ENCODE data around the gene NFKBIE. TPM values are rescaled to one million over a fixed set of nuclear protein-coding genes. Genes with fewer than 3 reads are reported as not detected.
A peak's percentile ranks its signal among the peaks of the same experiment; 100 is the strongest.

Gene NFKBIE
- total RNA-seq, 1 donor from 2014 or later = 10.4 TPM

- DNase-seq = no peak
- intact Hi-C loops (cut with DNase I) = no loop called here
- no peaks in the 10 kb centered on the region for H3K36me3 ChIP-seq
- no peaks in the 10 kb centered on the region for H3K9me3 ChIP-seq
- peaks cover 77% of the 10 kb centered on the region for H3K4me1 ChIP-seq
- peak overlapping the region; percentile 80 for H3K27ac ChIP-seq
- TF ChIP-seq CTCF (IDR thresholded peaks at IDR 0.05) = no peak
- H3K4me3 ChIP-seq = peak overlapping the region; percentile 80
- no peak for ATAC-seq
- no peaks in the 10 kb centered on the region for H3K27me3 ChIP-seq (ENCODE audit: low read depth)
Measured at GRCh38 chr6:44222486-44223318, 42.6 kb downstream of the NFKBIE start.

GRCh38 chr6:44221961-44222335 is 43.4 kb downstream of the NFKBIE start:
- H3K27ac ChIP-seq = peak overlapping the region; percentile 80
- H3K4me3 ChIP-seq = peak overlapping the region; percentile 11
- H3K4me1 ChIP-seq = peaks cover 85% of the 10 kb centered on the region

DNA sequence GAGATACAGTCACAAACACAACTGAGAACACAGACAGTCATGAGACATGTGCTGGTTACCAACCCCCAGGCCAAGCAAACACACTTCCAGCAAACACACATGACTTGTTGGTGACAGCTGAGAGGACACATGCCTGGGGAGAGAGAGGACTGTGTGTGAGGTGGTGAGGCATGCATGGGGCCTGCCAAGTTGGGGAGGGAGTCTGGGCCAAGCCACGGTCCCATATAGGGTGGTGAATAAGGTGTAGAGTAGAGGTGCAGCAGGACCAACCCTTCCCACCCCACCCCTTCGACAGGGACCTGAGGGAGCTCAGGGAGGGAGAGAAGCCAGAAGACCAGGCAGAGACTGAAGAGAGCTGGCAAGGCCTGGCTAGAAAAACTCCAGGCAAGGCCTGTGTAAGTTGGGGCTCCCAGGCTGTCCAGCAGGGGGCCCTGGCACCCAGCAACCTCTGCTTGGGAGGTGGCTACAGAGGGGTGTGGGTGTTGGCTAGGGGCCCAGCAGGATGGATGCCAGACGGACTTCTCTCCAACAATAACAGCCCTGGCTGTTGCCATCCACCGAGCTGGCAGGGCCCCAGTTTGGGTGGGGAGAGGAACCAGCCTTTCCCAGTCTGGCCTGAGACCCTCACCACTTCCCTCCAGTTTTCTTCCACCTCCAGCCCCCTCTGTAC is 43.9 kb downstream of the NFKBIE start:
- intact Hi-C loops (cut with DNase I) = no loop called here
- peaks cover 86% of the 10 kb centered on the region for H3K4me1 ChIP-seq
- ATAC-seq (peak; percentile 72 to 81), DNase-seq (peak; percentile 92)
- no peaks in the 10 kb centered on the region for H3K27me3 ChIP-seq (ENCODE audit: low read depth)
- TF ChIP-seq CTCF (IDR thresholded peaks at IDR 0.05) = peak; percentile 84
- no peaks in the 10 kb centered on the region for H3K36me3 ChIP-seq
- no peaks in the 10 kb centered on the region for H3K9me3 ChIP-seq
- peak overlapping the region; percentile 11 for H3K4me3 ChIP-seq
- H3K27ac ChIP-seq = peak overlapping the region; percentile 80

More at GRCh38 chr6:44221961-44222335, 43.4 kb downstream of the NFKBIE start:
- TF ChIP-seq CTCF (IDR thresholded peaks at IDR 0.05) = no peak
- ATAC-seq (no peak), DNase-seq (no peak)
- Histone ChIP-seq H3K9me3 (no peaks in the 10 kb centered on the region), H3K36me3 (no peaks in the 10 kb centered on the region), H3K27me3 (ENCODE audit: low read depth) (no peaks in the 10 kb centered on the region)
- intact Hi-C loops (cut with DNase I) = no loop called here

GRCh38 chr6:44220913-44221290 is 44.4 kb downstream of the NFKBIE start:
- no peaks in the 10 kb centered on the region for H3K36me3 ChIP-seq
- no peak for ATAC-seq
- peak overlapping the region; percentile 80 for H3K27ac ChIP-seq
- peaks cover 81% of the 10 kb centered on the region for H3K4me1 ChIP-seq
- no peak for DNase-seq
- no peaks in the 10 kb centered on the region for H3K9me3 ChIP-seq
- TF ChIP-seq CTCF (IDR thresholded peaks at IDR 0.05) = no peak
- H3K4me3 ChIP-seq = peak overlapping the region; percentile 11
- H3K27me3 ChIP-seq (ENCODE audit: low read depth) = no peaks in the 10 kb centered on the region
- intact Hi-C loops (cut with DNase I) = no loop called here

GRCh38 chr6:44219815-44220784 is 45.3 kb downstream of the NFKBIE start:
- ATAC-seq (no peak), DNase-seq (no peak)
- intact Hi-C loops (cut with DNase I) = no loop called here
- Histone ChIP-seq H3K4me3 (peak overlapping the region; percentile 59), H3K9me3 (no peaks in the 10 kb centered on the region), H3K36me3 (no peaks in the 10 kb centered on the region), H3K4me1 (peaks cover 76% of the 10 kb centered on the region), H3K27ac (peak overlapping the region; percentile 80), H3K27me3 (ENCODE audit: low read depth) (no peaks in the 10 kb centered on the region)
- no peak for TF ChIP-seq CTCF (IDR thresholded peaks at IDR 0.05)

Measured in lower lobe of right lung (tissue), 2 donors.